ENCODE measurements around the gene LDLRAD4.

LDLRAD4 gene

GRCh38 chr18:13495961-13496360, 277.4 kb downstream of the LDLRAD4 start:
- DNase-seq (ENCODE audit: low read depth): no peak
- no peak overlapping the region for H3K4me3 ChIP-seq (ENCODE audit: low read length)
- no peak for TF ChIP-seq CTCF (conservative IDR thresholded peaks at IDR 0.05; ENCODE audit: low read depth, low read length)

GRCh38 chr18:13496691-13497281, 278.2 kb downstream of the LDLRAD4 start:
- H3K4me3 ChIP-seq (ENCODE audit: low read length): no peak overlapping the region
- DNase-seq (ENCODE audit: low read depth): no peak
- no peak for TF ChIP-seq CTCF (conservative IDR thresholded peaks at IDR 0.05; ENCODE audit: low read depth, low read length)

GRCh38 chr18:13499803-13500202, 281.2 kb downstream of the LDLRAD4 start:
- no peak for TF ChIP-seq CTCF (conservative IDR thresholded peaks at IDR 0.05; ENCODE audit: low read depth, low read length)

GRCh38 chr18:13500227-13500865, 281.8 kb downstream of the LDLRAD4 start:
- TF ChIP-seq CTCF (conservative IDR thresholded peaks at IDR 0.05; ENCODE audit: low read depth, low read length): no peak
- peak; percentile 31 for DNase-seq (ENCODE audit: low read depth)
- H3K4me3 ChIP-seq (ENCODE audit: low read length): no peak overlapping the region

More at GRCh38 chr18:13499803-13500202, 281.2 kb downstream of the LDLRAD4 start:
- no peak overlapping the region for H3K4me3 ChIP-seq (ENCODE audit: low read length)
- DNase-seq (ENCODE audit: low read depth): no peak

GRCh38 chr18:13500869-13501542, 282.4 kb downstream of the LDLRAD4 start:
- peak; percentile 77 for DNase-seq (ENCODE audit: low read depth)
- H3K4me3 ChIP-seq (ENCODE audit: low read length): no peak overlapping the region
- no peak for TF ChIP-seq CTCF (conservative IDR thresholded peaks at IDR 0.05; ENCODE audit: low read depth, low read length)

- H3K4me3 ChIP-seq (ENCODE audit: low read length): no peak overlapping the region
- DNase-seq (ENCODE audit: low read depth): peak; percentile 13
- TF ChIP-seq CTCF (conservative IDR thresholded peaks at IDR 0.05; ENCODE audit: low read depth, low read length): no peak
Observed at GRCh38 chr18:13501543-13501887, 283.0 kb downstream of the LDLRAD4 start.

GRCh38 chr18:13501891-13502290, 283.3 kb downstream of the LDLRAD4 start:
- no peak for TF ChIP-seq CTCF (conservative IDR thresholded peaks at IDR 0.05; ENCODE audit: low read depth, low read length)
- no peak overlapping the region for H3K4me3 ChIP-seq (ENCODE audit: low read length)
- DNase-seq (ENCODE audit: low read depth): no peak

All from retinal pigment epithelial cell (primary cell).